GM10847 (cell line): ENCODE results near the gene HEXIM2.

Source experiments
- POLR2A ChIP-seq: IDR thresholded peaks from 2 replicates; pipeline ENCODE4 v1.6.1; 2011; ENCODE audit not compliant: insufficient read length; ENCODE audit errors: extremely low read depth

The HEXIM2 gene, protein sequence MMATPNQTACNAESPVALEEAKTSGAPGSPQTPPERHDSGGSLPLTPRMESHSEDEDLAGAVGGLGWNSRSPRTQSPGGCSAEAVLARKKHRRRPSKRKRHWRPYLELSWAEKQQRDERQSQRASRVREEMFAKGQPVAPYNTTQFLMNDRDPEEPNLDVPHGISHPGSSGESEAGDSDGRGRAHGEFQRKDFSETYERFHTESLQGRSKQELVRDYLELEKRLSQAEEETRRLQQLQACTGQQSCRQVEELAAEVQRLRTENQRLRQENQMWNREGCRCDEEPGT

DNA sequence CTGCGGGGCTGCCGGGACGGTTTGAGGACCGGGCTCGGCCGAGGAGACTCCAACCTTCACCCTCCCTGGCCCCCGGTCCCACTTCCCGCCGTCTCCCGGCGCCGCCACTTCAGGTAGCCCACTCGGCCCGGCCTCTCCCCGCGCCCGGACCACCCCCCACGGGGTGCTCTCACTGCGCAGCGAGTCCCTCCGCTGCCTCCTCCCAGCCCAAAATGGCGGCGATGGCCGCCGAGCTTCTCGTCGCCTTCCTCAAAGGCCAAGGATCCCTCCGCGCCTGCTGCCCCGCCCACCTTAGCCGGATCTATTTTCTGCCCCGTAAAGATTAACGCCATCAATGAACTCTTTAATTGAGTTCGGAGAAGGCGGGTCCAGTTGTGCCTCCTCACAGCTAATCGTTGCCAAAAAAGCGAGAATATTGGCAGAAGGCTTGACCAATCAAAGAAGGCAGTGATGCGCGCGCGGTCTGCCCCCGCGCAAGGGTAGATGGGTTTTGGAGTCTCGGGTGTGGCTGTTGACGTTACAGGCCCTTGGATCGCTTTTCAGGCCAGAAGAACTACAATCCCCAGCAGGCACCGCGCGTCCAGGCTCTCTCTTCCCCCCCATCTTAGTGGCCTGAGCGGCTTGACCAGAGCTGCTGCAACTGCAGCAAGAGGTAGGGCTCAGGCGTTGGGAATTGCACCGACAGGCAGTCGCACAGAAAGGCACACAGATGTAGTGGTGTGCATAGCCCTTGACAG is at the start of gene HEXIM2:
Gene HEXIM2, plus strand, starts transcription at position 588 of the 737 bp plus-strand sequence. CDS start 919 bp downstream, outside the sequence.
- TF ChIP-seq POLR2A = peak; percentile 83

DNA sequence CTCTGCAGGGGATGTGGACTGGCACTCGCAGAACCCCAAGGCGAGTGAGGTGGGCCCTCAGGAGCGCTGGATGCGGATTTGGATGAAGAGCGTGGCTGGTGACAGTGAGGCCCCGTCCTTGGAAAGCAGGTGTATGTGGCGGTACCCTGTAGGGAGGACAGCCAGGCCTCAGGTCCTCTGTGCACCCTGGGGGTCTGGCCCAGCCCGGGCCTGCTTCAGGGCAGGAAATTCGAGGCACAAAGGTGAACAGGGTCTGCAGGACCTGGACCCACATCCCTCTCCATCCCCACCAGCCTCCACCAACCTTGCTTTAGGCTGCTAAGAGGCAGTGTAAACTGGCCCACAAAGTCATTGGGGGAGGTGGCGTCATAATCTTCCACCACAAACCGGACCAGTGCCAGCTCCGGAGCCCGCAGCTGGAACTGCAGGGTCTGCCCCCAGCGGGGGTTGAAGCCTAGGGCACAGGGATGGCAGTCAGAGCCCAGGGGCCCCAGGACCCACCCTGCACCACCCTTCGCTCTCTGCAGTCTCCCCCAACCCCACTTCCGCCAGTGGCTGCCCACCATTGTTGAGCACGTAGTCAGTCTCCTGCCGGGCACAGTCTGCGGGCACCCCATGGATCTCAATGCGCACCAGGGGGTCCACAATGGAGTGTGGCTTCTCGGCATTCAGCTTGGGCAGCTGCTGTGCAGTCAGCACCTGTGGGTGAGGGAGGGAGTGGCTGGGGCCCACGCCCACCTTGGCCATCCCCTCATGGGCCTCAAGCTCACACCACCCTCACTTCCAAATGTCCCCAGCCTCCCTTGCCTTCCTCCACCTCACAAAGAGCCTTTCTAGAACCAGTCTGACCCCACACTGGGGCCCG is 48.9 kb upstream of the HEXIM2 start:
- no peak for TF ChIP-seq POLR2A

DNA sequence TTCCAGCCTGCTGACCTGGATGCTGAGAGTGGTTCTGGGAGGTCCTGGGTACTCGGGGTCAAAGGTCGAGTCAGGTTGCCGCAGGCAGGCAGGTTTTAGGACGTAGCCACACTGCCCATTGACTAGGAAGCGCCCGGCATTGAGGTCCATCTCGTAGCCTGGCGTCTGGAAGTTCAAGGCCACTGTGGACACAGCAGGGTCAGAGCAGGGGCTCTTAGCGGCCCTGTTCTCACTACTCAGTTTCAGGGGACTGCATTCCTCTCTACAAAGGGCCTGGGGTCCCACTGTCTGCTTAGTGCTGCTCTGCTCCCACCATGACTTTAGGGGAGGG is 48.3 kb upstream of the HEXIM2 start:
- no peak for TF ChIP-seq POLR2A

DNA sequence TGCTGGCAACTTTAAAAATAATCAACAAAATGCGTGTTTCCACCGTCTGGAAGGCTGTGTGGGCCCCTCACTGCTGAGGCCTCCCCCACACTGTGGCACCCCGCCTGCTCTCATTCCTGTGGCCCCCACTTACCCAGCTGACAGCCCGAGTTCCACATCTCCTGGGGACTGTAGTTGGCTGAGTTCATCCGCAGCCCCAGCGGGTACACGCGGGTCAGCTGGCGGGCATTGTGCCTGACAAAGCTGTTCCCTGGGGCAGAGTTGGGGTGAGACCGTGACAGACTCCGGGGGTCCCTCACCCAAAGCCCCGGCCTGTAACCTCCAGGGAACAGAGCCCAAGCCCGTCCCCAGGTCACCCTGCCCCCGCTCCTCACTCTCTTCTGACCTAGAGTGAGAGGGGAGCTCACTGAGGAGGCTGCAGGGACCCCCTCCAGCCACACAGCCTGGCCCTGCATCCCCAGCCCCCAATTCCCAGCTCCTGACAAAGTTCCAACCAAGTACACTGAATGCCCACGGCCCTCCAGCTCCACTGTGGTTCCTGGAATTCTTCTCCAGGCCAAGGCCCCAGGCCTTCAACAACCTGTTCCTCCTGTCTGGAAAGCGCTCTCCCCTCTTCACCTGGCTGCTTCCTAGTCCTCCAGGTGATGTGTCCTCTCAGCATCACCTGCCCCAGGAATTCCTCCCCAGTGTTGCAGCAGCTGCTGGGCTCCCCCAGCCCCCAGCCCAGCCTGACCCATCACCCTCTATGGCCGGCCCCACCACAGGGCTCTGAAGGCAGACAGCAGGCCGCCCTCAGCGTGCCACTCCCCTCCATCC is 47.4 kb upstream of the HEXIM2 start:
- TF ChIP-seq POLR2A = no peak

DNA sequence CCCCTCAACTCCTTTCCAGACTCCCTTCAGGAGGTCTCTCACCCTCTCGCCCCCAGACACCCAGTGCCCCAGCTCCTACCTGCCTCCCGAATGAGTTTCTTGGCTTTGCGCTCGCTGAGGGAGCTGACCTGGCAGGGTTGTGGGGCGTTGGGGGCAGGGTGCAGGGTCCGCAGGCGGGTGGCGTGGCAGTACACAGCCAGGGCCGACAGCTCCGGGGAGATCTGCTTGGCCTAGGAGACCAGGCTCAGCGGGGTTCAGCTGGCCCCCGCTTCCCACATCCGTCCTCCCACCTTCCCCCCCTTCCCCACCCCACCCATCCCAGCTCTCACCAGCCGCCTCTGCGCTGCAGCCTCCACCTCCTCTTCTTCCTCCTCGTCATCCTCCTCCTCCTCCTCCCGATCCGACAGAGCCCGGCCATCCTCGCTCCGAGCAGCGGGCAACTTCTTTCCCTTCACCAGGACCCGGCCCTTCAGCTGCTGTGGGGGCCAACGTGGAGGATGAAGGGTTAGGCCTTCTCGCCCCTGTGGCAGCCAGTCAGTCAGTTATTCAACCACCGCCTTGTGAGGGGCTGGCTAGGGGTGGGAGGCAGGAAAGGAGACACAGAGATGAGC is 46.6 kb upstream of the HEXIM2 start:
- no peak for TF ChIP-seq POLR2A

DNA sequence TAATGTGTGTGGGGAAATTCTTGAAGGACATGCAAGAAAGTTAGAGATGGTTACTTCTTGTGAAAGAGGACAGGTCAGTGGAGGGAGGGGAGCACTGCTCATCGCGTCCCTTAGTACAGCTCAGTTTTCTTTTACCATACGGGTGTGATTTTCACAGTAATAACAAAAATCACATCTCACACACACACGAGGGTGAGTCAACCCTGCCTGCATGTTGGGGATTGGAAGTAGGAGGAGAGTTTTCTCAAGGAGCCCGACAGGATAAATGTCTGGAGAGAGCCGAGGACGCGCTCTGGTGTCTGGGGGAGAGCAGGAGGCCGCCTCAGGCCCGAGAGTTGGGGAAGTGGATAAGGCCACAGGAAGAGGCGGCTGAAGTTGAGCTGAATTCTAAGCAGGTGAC is 45.8 kb upstream of the HEXIM2 start:
- TF ChIP-seq POLR2A = no peak

DNA sequence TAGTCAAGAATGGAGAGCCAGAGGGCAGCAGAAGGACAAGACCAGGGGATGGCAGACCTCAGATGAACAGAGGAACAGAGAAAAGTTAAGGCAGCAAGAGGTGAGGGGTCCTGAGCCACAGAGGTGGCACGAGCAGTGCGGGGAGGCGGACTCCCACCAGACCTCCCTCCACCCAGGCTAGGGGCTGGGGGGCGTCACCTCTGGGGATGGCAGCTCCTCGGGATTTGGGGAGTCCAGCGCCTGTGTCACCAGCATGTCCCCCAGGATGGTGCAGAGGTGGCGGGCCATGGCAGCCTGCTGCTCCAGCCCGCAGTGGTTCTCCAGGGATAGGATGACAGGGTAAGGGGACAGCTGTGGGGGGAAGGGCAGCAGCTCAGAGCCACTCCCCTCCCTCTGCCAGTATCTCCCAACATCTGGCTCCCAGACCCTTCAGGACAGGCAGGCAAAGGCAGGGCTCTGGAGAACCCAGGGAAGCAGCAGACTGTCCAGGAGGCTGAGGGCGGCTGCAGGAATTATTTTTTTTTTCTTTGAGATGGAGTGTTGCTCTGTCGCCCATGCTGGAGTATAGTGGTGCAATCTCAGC is 45.1 kb upstream of the HEXIM2 start:
- TF ChIP-seq POLR2A = no peak

DNA sequence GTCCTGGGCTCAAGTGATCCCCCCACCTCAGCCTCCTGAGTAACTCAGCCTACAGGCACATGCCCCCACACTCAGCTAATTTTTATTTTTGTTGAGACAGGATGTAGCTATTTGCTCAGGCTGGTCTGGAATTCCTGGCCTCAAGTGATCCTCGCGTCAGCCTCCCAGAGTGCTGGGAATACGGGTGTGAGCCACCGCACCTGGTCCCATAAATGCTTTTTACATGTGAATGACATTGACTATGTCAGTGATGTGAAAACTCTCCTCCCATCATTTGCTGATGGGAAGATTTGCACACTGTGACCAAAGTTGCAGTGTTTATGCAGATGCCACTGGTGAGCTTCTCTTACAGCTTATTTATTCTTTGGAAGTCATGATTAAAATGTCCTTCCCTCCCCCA is 44.3 kb upstream of the HEXIM2 start:
- TF ChIP-seq POLR2A = no peak

DNA sequence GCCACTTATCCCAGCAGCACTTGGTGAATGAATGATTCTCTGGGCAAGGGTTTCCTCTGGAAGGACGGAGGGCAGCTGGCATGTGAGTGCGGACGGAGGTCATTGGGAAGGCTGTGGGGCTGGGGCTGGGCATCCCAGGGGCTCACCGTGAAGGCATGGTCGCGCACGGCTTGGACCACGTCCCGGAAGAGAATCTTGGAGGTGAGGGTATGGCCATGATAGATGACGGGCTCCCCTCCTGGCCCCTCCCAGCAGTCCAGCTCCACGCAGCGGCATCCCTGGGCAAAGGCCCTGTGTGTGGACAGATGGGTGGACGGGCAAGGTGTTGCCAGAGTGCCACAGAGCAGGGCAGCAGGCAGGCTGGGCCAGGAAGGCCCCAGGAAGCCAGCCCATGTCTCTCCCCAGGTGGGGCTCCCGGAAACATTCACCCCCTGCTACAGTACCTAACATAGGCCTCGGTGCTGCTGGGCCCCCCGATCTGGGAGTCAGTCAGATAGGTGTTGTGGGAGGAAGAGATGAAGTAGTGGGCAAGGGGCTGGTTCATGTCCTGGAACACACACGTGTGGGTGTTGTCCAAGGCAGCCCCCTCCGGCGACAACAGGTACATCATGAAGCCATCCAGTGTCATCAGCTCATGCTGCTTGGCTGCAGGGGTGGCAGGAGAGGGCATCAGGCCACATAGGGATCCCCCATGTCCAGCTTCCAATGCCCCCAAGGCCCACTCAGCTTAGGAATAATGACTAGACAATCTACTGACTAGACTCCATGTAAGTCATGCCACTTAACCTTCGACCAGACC is 43.6 kb upstream of the HEXIM2 start:
- TF ChIP-seq POLR2A = no peak

DNA sequence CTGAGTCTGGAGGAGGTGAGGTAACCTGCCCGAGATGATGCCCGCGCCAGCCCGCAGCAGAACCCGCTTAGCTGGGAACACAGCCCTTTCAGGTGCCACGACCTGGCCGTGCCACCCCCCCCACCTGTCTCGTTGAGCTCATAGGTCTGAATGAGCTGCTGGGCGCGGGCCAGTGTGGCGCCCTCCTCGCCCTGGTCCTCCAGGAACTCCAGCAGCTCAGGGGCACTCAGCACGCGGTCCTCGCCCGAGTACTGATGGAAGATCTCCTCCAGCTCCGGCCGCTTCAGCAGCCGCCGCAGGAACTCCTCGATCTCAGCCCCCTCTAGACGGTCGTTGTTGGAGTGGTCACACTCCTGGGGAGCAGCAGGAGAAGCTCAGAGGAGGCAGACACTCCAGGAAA is 43.0 kb upstream of the HEXIM2 start:
- TF ChIP-seq POLR2A = no peak

DNA sequence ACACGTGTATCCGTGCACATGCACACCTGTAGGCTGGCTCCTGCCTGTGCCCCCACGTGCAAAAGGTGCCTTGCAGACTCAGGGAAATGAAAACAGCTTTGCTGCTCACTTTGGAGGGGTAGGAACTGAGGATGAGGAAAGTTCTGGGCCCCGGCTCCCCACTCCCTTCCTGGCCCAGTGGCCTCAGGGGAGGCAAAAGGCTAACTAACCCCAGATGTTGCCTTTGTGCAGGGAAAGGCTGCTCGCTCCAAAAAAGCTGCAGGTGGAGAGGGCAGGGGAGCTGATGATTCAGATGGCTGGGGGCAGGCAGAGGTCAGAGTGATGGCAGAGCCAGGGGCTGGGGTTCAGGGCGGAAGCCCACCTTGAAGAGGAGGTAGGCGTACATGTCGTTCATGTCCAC is 41.7 kb upstream of the HEXIM2 start:
- no peak for TF ChIP-seq POLR2A

DNA sequence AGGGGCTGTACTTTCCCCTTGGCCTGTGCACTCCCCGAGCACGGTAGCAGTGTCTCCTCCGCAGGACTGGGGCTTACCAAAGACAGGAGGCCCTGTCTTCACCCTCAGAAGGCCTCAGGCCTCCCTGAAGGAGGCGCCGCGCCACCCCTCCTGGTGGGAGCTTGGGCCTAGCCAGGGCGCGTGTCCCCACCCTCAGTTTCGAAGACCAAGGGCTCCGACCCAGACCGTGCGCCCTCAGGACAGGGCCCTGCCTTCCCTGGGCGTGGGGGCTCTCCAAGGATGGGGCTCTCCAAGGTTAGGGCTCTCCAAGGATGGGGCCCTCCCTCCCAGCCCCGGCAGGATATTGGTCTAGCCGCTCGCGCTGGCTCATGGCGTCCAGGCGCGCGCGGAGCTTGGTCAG is 41.1 kb upstream of the HEXIM2 start:
- no peak for TF ChIP-seq POLR2A

DNA sequence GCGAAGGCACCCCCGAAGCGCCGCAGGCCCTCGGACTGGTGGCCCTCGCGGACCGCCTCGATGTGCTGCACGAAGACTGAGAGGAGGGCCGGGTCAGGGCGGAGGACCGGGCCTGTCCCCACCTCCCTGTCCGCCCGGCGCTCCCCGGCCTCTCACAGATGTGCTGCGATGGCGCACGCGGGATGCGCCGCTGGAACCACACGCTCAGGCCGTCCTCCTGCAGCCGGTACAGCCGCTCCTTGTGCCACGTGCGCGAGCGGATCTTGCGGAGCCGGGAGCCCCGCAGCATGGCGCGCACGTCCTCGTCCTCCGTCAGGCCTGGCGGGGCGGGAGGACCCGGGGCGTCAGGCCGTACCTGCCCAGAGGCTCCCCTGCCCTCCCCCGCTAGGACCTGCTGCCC is 40.6 kb upstream of the HEXIM2 start:
- no peak for TF ChIP-seq POLR2A

DNA sequence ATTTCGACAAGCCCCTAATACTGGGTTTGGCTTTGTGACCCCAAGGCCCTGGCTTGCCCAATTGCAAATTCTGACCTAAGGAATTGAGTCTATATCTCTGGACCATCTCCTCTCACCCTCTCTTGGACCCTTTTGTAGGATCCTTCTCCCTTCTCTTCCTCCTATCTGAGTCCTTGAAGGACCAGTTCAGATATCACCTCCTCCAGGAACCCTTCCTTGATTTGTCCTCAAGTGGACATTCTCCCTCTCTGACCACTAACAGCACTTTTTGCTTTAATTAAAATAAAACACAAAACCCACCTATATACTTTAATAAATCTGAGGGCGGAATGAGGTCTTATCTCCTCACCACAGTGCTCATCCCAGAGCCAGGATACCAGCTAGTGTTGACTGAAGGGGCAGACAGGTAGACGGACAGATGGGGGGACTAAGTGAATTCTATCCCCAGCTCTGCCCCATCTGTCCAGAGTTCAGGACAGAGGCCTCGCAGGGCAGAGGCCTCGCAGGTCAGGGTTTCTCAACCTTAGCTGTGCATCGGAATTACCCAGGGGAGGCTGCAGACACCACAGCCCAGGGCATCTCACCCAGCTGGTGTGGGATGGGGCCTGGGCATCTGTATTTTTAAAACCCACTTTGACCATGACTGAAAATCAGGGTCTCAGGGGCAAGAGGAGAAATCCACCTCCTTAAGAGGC is 38.5 kb upstream of the HEXIM2 start:
- TF ChIP-seq POLR2A = no peak
